Type B pancreatic cell (in vitro differentiated cells): Measurements from ENCODE around the gene LHFPL3. TPM values are rescaled to one million over a fixed set of nuclear protein-coding genes. Genes with fewer than 3 reads are reported as not detected.

ENCODE experiments used
- DNase-seq: peaks from one replicate; pipeline ENCODE4 v3.0.0; 2021; ENCODE audit warnings: mixed read lengths; ENCODE audit not compliant: unreplicated experiment; ENCODE audit errors: extremely low spot score
- H3K27ac Mint-ChIP-seq: 2 replicates; pipeline ENCODE4 v1.8.0; 2021; ENCODE audit warnings: mild to moderate bottlenecking, mixed read lengths
- H3K27me3 Mint-ChIP-seq: 2 replicates; pipeline ENCODE4 v1.8.0; 2021; ENCODE audit warnings: mixed read lengths
- H3K36me3 Mint-ChIP-seq: 2 replicates; pipeline ENCODE4 v1.8.0; 2021; ENCODE audit warnings: mixed read lengths
- H3K4me1 Mint-ChIP-seq: one replicate; pipeline ENCODE4 v1.8.0; 2021; ENCODE audit warnings: mixed read lengths; ENCODE audit not compliant: unreplicated experiment
- H3K4me3 Mint-ChIP-seq: 2 replicates; pipeline ENCODE4 v1.8.0; 2021; ENCODE audit warnings: mild to moderate bottlenecking, mixed read lengths
- H3K9me3 Mint-ChIP-seq: 2 replicates; pipeline ENCODE4 v1.8.0; 2021; ENCODE audit warnings: mixed read lengths
- total RNA-seq: library from RNA; stranded (reverse); gene quantifications from 2 replicates; pipeline ENCODE4 v1.2.1, GENCODE V29; 2021; ENCODE audit warnings: low replicate concordance
- TF ChIP-seq, protein P1 (sequence below): fragments of 200-600 bp; sonication (generic); conservative IDR thresholded peaks from 2 replicates; pipeline ENCODE4 v1.5.0; 2021; ENCODE audit warnings: antibody characterized with exemption, mild to moderate bottlenecking

LHFPL3 gene
- total RNA-seq, 1 donor from 2014 or later = 0.31 TPM

DNA sequence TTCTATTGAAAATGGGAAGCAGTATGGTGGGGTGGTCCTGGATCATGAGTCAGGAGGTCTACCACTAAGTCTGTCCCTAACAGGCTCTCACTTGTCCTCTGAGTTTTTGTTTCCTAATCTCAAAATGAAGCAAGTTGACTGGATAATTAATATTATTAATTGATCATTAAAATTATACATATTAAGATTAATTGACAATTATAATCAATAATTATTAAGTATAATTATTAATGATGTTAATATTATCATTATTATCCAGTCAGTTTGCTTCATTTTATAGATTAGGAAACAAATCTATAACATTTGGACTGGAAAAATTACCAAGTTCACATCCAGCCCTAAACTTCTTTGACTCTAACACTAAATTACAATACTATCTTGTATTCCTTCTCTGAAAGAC lies 511.4 kb downstream of the LHFPL3 start:
- H3K4me3 Mint-ChIP-seq = no peak overlapping the region
- peaks cover 20% of the 10 kb centered on the region for H3K27me3 Mint-ChIP-seq
- H3K4me1 Mint-ChIP-seq = peaks cover 8% of the 10 kb centered on the region
- no peak overlapping the region for H3K27ac Mint-ChIP-seq
- H3K9me3 Mint-ChIP-seq = no peaks in the 10 kb centered on the region
- H3K36me3 Mint-ChIP-seq = no peaks in the 10 kb centered on the region
- no peak for DNase-seq
- TF ChIP-seq, protein P1, sequence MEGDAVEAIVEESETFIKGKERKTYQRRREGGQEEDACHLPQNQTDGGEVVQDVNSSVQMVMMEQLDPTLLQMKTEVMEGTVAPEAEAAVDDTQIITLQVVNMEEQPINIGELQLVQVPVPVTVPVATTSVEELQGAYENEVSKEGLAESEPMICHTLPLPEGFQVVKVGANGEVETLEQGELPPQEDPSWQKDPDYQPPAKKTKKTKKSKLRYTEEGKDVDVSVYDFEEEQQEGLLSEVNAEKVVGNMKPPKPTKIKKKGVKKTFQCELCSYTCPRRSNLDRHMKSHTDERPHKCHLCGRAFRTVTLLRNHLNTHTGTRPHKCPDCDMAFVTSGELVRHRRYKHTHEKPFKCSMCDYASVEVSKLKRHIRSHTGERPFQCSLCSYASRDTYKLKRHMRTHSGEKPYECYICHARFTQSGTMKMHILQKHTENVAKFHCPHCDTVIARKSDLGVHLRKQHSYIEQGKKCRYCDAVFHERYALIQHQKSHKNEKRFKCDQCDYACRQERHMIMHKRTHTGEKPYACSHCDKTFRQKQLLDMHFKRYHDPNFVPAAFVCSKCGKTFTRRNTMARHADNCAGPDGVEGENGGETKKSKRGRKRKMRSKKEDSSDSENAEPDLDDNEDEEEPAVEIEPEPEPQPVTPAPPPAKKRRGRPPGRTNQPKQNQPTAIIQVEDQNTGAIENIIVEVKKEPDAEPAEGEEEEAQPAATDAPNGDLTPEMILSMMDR = no peak

- TF ChIP-seq, protein P1 = no peak
- no peak for DNase-seq
- H3K9me3 Mint-ChIP-seq = no peaks in the 10 kb centered on the region
- peaks cover 8% of the 10 kb centered on the region for H3K4me1 Mint-ChIP-seq
- peaks cover 24% of the 10 kb centered on the region for H3K27me3 Mint-ChIP-seq
- H3K4me3 Mint-ChIP-seq = no peak overlapping the region
- H3K36me3 Mint-ChIP-seq = no peaks in the 10 kb centered on the region
- H3K27ac Mint-ChIP-seq = no peak overlapping the region
Measured at GRCh38 chr7:104841798-104842197, 513.4 kb downstream of the LHFPL3 start.

DNA sequence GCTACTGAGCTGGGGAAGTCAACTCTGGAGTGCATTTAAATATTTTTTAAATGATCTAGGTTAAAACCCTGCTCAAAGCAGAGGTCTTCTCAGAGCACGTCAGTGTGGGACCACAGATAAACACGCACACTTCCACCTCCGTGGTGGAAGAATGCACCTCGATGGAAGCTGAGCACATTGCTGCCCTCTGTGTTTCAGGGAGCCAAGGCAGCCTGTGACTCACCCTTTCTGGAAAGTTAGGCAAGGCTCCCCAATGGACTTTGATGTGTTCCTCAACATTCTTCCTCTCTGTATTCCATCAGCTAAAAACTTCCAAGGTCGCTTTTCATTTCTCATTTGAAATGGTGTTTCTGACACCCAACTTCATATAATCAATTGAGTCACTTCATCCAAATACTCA lies 514.8 kb downstream of the LHFPL3 start:
- no peak overlapping the region for H3K4me3 Mint-ChIP-seq
- peaks cover 10% of the 10 kb centered on the region for H3K4me1 Mint-ChIP-seq
- no peak overlapping the region for H3K27ac Mint-ChIP-seq
- DNase-seq = no peak
- no peaks in the 10 kb centered on the region for H3K9me3 Mint-ChIP-seq
- TF ChIP-seq, protein P1 = no peak
- H3K36me3 Mint-ChIP-seq = no peaks in the 10 kb centered on the region
- peaks cover 23% of the 10 kb centered on the region for H3K27me3 Mint-ChIP-seq

- TF ChIP-seq, protein P1 = no peak
- no peak for DNase-seq
- H3K9me3 Mint-ChIP-seq = no peaks in the 10 kb centered on the region
- H3K36me3 Mint-ChIP-seq = no peaks in the 10 kb centered on the region
- H3K27ac Mint-ChIP-seq = no peak overlapping the region
- H3K27me3 Mint-ChIP-seq = peaks cover 26% of the 10 kb centered on the region
- no peak overlapping the region for H3K4me3 Mint-ChIP-seq
- H3K4me1 Mint-ChIP-seq = peaks cover 14% of the 10 kb centered on the region
Measured at GRCh38 chr7:104845557-104845956, 517.2 kb downstream of the LHFPL3 start.

DNA sequence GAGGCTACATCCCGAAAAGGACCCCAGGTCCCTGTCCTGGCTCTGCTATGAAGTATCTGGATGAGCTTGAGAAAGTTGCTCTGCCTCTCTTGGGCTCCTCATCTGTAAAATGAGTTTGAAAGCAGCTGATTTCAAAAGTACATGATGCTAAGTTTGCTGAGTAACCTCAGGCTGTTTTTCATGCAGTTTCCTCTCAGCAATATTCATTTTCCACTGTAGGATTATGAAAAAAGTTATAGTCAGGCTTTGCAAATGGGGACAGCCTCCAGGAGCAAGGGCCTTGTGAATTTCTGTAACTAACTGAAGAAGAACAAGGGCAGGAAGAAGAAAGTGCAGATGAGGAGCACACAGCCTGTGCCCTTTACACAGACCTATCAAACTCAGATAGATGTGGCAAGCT lies 518.3 kb downstream of the LHFPL3 start:
- peaks cover 10% of the 10 kb centered on the region for H3K4me1 Mint-ChIP-seq
- no peaks in the 10 kb centered on the region for H3K36me3 Mint-ChIP-seq
- TF ChIP-seq, protein P1 = no peak
- DNase-seq = no peak
- peaks cover 32% of the 10 kb centered on the region for H3K27me3 Mint-ChIP-seq
- no peak overlapping the region for H3K4me3 Mint-ChIP-seq
- H3K27ac Mint-ChIP-seq = no peak overlapping the region
- H3K9me3 Mint-ChIP-seq = no peaks in the 10 kb centered on the region
